Measurements from ENCODE around the gene NUDT4B. TPM values are rescaled to one million over a fixed set of nuclear protein-coding genes. Genes with fewer than 3 reads are reported as not detected.
"Not testable (repeated sequence)": the region's sequence is repeated elsewhere in the genome, so short reads cannot be mapped to it uniquely, and the experiment has no call there.

NUDT4B gene
- total RNA-seq, 2 experiments from 2014 or later, result not detected

GRCh38 chr1:148775263-148775662 lies 26.7 kb downstream of the NUDT4B start:
- POLR2A ChIA-PET; H3K27me3 Mint-ChIP-seq (ENCODE audit: low read depth); H3K4me1 Mint-ChIP-seq (ENCODE audit: low read depth); ATAC-seq; H3K9me3 Mint-ChIP-seq (ENCODE audit: insufficient read depth); CTCF ChIA-PET; H3K36me3 Mint-ChIP-seq (ENCODE audit: low read depth); H3K4me3 Mint-ChIP-seq; H3K27ac Mint-ChIP-seq; DNase-seq: not testable (repeated sequence)

DNA sequence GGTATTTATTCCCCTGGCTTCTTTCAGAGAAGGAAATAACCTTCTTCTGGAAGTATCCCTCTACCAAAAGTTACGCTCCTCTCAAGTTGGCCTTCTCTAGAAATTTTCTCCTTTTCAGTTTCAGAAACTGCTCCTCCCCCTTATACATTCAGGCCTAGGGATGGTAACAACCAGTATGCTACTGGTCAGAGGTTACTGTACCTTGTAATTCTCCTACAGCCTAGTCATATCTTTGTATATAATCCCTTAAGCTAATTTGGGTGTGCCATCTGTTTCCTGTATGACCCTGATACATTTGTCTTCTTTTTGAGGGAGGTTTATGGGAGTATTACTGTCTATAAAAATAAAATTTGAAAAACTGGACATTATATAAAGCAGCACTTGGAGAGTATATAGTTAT lies 29.1 kb downstream of the NUDT4B start:
- H3K36me3 Mint-ChIP-seq (ENCODE audit: low read depth); H3K4me1 Mint-ChIP-seq (ENCODE audit: low read depth); H3K4me3 Mint-ChIP-seq; DNase-seq; POLR2A ChIA-PET; H3K27me3 Mint-ChIP-seq (ENCODE audit: low read depth); CTCF ChIA-PET; H3K9me3 Mint-ChIP-seq (ENCODE audit: insufficient read depth); ATAC-seq; H3K27ac Mint-ChIP-seq: not testable (repeated sequence)

GRCh38 chr1:148780404-148780803 lies 31.8 kb downstream of the NUDT4B start:
- CTCF ChIA-PET; H3K36me3 Mint-ChIP-seq (ENCODE audit: low read depth); POLR2A ChIA-PET; H3K27me3 Mint-ChIP-seq (ENCODE audit: low read depth); H3K27ac Mint-ChIP-seq; H3K4me1 Mint-ChIP-seq (ENCODE audit: low read depth); DNase-seq; H3K9me3 Mint-ChIP-seq (ENCODE audit: insufficient read depth); ATAC-seq; H3K4me3 Mint-ChIP-seq: not testable (repeated sequence)

- CTCF ChIA-PET; H3K4me3 Mint-ChIP-seq; ATAC-seq; H3K27me3 Mint-ChIP-seq (ENCODE audit: low read depth); DNase-seq; H3K9me3 Mint-ChIP-seq (ENCODE audit: insufficient read depth); H3K36me3 Mint-ChIP-seq (ENCODE audit: low read depth); POLR2A ChIA-PET; H3K27ac Mint-ChIP-seq; H3K4me1 Mint-ChIP-seq (ENCODE audit: low read depth): not testable (repeated sequence)
Measured at GRCh38 chr1:148791543-148792099, 43.0 kb downstream of the NUDT4B start.

DNA sequence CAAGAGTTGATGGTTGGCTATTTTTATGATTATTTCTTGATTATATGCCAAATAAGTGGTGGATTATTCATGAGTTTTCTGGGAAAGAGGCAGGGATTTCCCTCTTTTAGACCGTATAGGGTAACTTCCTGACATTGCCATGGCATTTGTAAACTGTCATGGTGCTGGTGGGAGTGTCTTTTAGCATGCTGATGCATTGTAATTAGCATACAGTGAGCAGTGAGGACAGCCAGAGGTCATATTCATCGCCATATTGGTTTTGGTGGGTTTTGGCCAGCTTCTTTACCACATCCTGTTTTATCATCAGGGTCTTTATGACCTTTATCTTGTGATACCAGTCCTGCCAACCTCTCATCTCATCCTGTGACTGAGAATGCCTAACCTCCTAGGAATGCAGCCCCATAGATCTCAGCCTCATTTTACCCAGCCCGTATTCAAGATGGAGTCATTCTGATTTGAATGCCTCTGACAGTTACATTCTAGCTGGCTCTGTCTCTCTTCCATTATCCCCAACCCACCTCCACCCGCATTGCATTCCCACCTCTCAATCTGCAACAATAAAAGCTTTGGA lies 45.3 kb downstream of the NUDT4B start:
- H3K4me3 Mint-ChIP-seq; H3K27me3 Mint-ChIP-seq (ENCODE audit: low read depth); H3K4me1 Mint-ChIP-seq (ENCODE audit: low read depth); H3K36me3 Mint-ChIP-seq (ENCODE audit: low read depth); H3K9me3 Mint-ChIP-seq (ENCODE audit: insufficient read depth); DNase-seq; ATAC-seq; POLR2A ChIA-PET; H3K27ac Mint-ChIP-seq; CTCF ChIA-PET: not testable (repeated sequence)

Other genes with a start within 250 kb of the NUDT4B start
- 10 to 100 TPM; 13.9 to 14.3 TPM for gene NBPF14, start 152.8 kb upstream of the NUDT4B start, total RNA-seq
- 10 to 100 TPM; 21.5 to 22.3 TPM for gene PDE4DIP, start 95.7 kb downstream of the NUDT4B start, total RNA-seq